ENCODE measurements around the gene GIPR. TPM values are rescaled to one million over a fixed set of nuclear protein-coding genes. Genes with fewer than 3 reads are reported as not detected.

Gene GIPR
- total RNA-seq, 1 donor from 2014 or later, result 7.5 TPM

GRCh38 chr19:45653634-45654033 is 14.4 kb upstream of the GIPR start:
- TF ChIP-seq, protein P1, sequence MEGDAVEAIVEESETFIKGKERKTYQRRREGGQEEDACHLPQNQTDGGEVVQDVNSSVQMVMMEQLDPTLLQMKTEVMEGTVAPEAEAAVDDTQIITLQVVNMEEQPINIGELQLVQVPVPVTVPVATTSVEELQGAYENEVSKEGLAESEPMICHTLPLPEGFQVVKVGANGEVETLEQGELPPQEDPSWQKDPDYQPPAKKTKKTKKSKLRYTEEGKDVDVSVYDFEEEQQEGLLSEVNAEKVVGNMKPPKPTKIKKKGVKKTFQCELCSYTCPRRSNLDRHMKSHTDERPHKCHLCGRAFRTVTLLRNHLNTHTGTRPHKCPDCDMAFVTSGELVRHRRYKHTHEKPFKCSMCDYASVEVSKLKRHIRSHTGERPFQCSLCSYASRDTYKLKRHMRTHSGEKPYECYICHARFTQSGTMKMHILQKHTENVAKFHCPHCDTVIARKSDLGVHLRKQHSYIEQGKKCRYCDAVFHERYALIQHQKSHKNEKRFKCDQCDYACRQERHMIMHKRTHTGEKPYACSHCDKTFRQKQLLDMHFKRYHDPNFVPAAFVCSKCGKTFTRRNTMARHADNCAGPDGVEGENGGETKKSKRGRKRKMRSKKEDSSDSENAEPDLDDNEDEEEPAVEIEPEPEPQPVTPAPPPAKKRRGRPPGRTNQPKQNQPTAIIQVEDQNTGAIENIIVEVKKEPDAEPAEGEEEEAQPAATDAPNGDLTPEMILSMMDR (IDR thresholded peaks at IDR 0.05), result no peak
- intact Hi-C loops (cut with DNase I), result no loop called here
- H3K4me3 ChIP-seq, result no peak overlapping the region
- no peak for ATAC-seq
- H3K27me3 ChIP-seq (ENCODE audit: low read depth), result no peaks in the 10 kb centered on the region
- H3K4me1 ChIP-seq, result no peaks in the 10 kb centered on the region
- H3K9me3 ChIP-seq, result no peaks in the 10 kb centered on the region
- H3K27ac ChIP-seq, result no peak overlapping the region
- no peaks in the 10 kb centered on the region for H3K36me3 ChIP-seq
- DNase-seq, result no peak

DNA sequence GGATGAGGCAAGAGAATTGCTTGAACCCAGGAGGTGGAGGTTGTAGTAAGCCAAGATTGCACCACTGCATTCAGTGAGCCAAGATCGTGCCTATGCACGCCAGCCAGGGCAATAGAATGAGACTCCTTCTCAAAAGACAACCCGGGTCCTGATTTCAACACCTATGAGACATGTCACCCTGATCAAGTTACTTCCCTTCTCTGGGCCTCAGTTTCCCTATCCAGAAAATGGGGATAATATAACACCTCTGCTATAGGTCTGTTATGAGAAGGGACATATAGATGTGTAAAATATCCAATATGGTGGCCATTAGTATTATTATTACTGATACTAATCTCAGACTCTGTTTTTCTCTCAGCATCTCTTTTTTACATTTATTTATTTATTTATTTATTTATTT is 12.9 kb upstream of the GIPR start:
- Histone ChIP-seq H3K4me3 (no peak overlapping the region), H3K36me3 (no peaks in the 10 kb centered on the region), H3K4me1 (no peaks in the 10 kb centered on the region), H3K27me3 (ENCODE audit: low read depth) (no peaks in the 10 kb centered on the region), H3K27ac (no peak overlapping the region), H3K9me3 (no peaks in the 10 kb centered on the region)
- no peak for ATAC-seq
- no peak for DNase-seq
- TF ChIP-seq, protein P1 (IDR thresholded peaks at IDR 0.05), result no peak
- intact Hi-C loops (cut with DNase I), result no loop called here

GRCh38 chr19:45657520-45658167 is 10.4 kb upstream of the GIPR start:
- H3K9me3 ChIP-seq, result no peaks in the 10 kb centered on the region
- H3K27ac ChIP-seq, result no peak overlapping the region
- ATAC-seq, result peak in 1 of 2 donors; percentile 19
- no peaks in the 10 kb centered on the region for H3K36me3 ChIP-seq
- TF ChIP-seq, protein P1 (IDR thresholded peaks at IDR 0.05), result no peak
- DNase-seq, result no peak
- no peaks in the 10 kb centered on the region for H3K4me1 ChIP-seq
- H3K4me3 ChIP-seq, result no peak overlapping the region
- intact Hi-C loops (cut with DNase I), result no loop called here
- no peaks in the 10 kb centered on the region for H3K27me3 ChIP-seq (ENCODE audit: low read depth)

DNA sequence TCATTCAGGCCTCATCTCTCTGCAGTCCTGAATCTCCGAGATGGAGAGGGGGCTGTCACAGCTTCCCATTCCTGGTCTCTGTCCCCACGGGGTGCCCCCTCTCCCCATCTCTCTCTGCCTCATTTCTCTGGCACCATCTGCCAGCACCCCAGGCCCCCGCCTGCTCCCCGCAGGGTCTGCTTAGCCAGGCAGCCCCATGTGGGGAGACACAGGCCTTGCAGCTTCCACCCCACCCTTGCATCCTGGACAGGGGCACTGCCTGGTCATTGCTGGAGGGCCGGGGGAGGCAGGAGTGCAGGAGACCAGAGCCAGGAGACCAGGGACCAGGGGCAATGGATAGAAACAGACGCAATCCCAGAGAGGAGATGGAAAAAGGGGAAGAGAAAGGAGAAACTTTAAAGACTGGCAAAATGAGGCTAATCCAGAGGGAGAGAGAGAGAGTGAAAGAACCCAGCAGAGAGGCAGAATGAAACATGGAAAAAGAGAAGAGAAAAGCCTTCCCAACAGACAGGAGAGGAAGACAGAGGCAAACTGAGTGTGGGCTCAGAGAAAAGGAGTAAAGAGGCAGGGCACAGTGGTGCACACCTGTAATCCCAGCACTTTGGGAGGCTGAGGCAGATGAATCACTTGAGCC is 8.8 kb upstream of the GIPR start:
- no peak overlapping the region for H3K4me3 ChIP-seq
- TF ChIP-seq, protein P1 (IDR thresholded peaks at IDR 0.05), result no peak
- DNase-seq (no peak), ATAC-seq (no peak)
- no peaks in the 10 kb centered on the region for H3K4me1 ChIP-seq
- intact Hi-C loops (cut with DNase I), result no loop called here
- H3K27ac ChIP-seq, result no peak overlapping the region
- no peaks in the 10 kb centered on the region for H3K9me3 ChIP-seq
- H3K27me3 ChIP-seq (ENCODE audit: low read depth), result peaks cover 5% of the 10 kb centered on the region
- no peaks in the 10 kb centered on the region for H3K36me3 ChIP-seq

- Histone ChIP-seq H3K27me3 (ENCODE audit: low read depth) (peaks cover 8% of the 10 kb centered on the region), H3K27ac (no peak overlapping the region)
- intact Hi-C loops (cut with DNase I), result no loop called here
Measured at GRCh38 chr19:45660636-45661035, 7.4 kb upstream of the GIPR start.

More at GRCh38 chr19:45660636-45661035, 7.4 kb upstream of the GIPR start:
- no peaks in the 10 kb centered on the region for H3K36me3 ChIP-seq
- no peaks in the 10 kb centered on the region for H3K9me3 ChIP-seq
- ATAC-seq (no peak), DNase-seq (no peak)
- H3K4me1 ChIP-seq, result no peaks in the 10 kb centered on the region
- TF ChIP-seq, protein P1 (IDR thresholded peaks at IDR 0.05), result no peak
- H3K4me3 ChIP-seq, result no peak overlapping the region

All from lower lobe of right lung (tissue), 2 donors.